Neural cell (in vitro differentiated cells): ENCODE measurements around the gene CARS2.

Experiments
- CTCF ChIP-seq: fragments of 450-650 bp; IDR thresholded peaks from 2 replicates; pipeline ENCODE4 v1.5.1; 2014; ENCODE audit warnings: antibody characterized with exemption, mild to moderate bottlenecking, moderate library complexity; ENCODE audit not compliant: poor library complexity, severe bottlenecking
- EP300 ChIP-seq: fragments of 450-650 bp; conservative IDR thresholded peaks from 2 replicates; pipeline ENCODE4 v1.6.1; 2014; ENCODE audit warnings: antibody characterized with exemption, mild to moderate bottlenecking, moderate library complexity; ENCODE audit not compliant: poor library complexity, severe bottlenecking
- EZH2 ChIP-seq: fragments of 200-600, 300-800 bp; shearing (Covaris generic), sonication (generic); IDR thresholded peaks from 2 replicates; pipeline ENCODE4 v1.6.1; 2014; ENCODE audit warnings: antibody characterized with exemption, low read length, borderline replicate concordance, mild to moderate bottlenecking; ENCODE audit not compliant: insufficient read depth, poor library complexity, severe bottlenecking
- MXI1 ChIP-seq: fragments of 450-650 bp; conservative IDR thresholded peaks from 2 replicates; pipeline ENCODE4 v1.6.1; 2014; ENCODE audit warnings: antibody characterized with exemption, mild to moderate bottlenecking; ENCODE audit not compliant: poor library complexity, severe bottlenecking
- POLR2AphosphoS5 ChIP-seq: IDR thresholded peaks from 2 replicates; pipeline ENCODE4 v1.6.1; 2012
- RAD21 ChIP-seq: fragments of 450-650 bp; conservative IDR thresholded peaks from 2 replicates; pipeline ENCODE4 v1.6.1; 2014; ENCODE audit warnings: antibody characterized with exemption, mild to moderate bottlenecking, moderate library complexity
- REST ChIP-seq: IDR thresholded peaks from 2 replicates; pipeline ENCODE4 v1.6.1; 2012; ENCODE audit warnings: borderline replicate concordance
- SMC3 ChIP-seq: fragments of 450-650 bp; conservative IDR thresholded peaks from 2 replicates; pipeline ENCODE4 v1.6.1; 2014; ENCODE audit warnings: antibody characterized with exemption, mild to moderate bottlenecking, moderate library complexity; ENCODE audit not compliant: poor library complexity
- TAF1 ChIP-seq: IDR thresholded peaks from 2 replicates; pipeline ENCODE4 v1.6.1; 2012; ENCODE audit warnings: low read depth

GRCh38 chr13:110628477-110628793 is 77.5 kb downstream of the CARS2 start:
- no peak for TF ChIP-seq CTCF
- TF ChIP-seq EP300, result no peak
- no peak for TF ChIP-seq EZH2
- no peak for TF ChIP-seq REST
- no peak for TF ChIP-seq POLR2AphosphoS5
- TF ChIP-seq TAF1, result no peak
- no peak for TF ChIP-seq MXI1
- TF ChIP-seq RAD21, result no peak
- TF ChIP-seq SMC3, result no peak
